ENCODE data around the gene MSS51.

Gene MSS51

DNA sequence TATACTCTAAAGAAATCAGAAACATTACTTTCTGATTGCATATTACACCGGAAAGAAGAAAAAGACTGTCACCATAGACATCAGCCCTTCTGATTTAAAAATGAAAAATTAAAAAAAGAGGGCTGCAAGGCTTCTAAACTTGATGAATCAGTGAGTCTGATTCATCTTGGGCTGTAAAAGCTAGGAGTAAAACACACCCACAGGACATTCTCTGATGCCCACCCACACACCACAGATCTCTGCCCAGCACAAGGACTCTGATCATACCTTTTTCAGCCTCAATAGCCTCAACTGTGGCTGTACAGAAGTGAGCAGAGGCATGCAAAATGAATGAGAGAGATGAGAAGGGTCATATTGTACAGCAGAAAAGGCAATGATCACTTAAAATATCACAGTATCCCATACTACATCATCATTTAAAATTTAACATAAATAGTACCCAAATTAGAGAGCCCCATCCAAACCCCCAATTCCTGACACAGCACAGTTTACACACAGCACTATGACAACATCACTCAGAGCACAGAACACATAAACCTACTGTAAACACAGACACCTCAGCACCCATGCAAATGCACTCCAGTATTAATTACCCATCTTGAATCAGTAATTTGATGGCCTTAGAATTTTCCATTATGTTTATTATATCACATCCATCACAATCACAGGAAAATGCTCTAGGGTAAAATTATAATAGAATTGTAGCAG lies 6.4 kb upstream of the MSS51 start:
- TF ChIP-seq, protein P1, sequence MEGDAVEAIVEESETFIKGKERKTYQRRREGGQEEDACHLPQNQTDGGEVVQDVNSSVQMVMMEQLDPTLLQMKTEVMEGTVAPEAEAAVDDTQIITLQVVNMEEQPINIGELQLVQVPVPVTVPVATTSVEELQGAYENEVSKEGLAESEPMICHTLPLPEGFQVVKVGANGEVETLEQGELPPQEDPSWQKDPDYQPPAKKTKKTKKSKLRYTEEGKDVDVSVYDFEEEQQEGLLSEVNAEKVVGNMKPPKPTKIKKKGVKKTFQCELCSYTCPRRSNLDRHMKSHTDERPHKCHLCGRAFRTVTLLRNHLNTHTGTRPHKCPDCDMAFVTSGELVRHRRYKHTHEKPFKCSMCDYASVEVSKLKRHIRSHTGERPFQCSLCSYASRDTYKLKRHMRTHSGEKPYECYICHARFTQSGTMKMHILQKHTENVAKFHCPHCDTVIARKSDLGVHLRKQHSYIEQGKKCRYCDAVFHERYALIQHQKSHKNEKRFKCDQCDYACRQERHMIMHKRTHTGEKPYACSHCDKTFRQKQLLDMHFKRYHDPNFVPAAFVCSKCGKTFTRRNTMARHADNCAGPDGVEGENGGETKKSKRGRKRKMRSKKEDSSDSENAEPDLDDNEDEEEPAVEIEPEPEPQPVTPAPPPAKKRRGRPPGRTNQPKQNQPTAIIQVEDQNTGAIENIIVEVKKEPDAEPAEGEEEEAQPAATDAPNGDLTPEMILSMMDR (IDR thresholded peaks at IDR 0.05; ENCODE audit: borderline replicate concordance, insufficient read depth, low read depth, low read length), result no peak
- H3K4me3 ChIP-seq (ENCODE audit: low read depth, low read length), result no peak overlapping the region

DNA sequence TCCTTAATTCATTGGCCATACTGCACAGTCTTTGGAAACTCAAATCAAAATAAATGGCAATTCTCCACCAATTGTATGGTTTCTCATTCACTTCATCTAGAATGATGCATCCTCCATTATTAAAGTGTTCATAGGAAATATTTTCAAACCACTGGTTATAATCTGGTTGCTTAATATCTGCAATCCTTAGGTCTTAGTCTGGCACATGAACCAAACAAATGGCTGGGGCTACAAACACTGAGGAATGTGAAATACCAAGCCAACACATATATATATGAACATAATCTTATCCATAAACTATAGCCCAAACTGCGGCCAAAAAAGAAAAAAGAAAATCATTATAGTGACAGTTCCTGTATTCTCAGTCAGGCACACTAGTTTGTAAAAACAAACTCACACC lies 5.7 kb upstream of the MSS51 start:
- no peak overlapping the region for H3K4me3 ChIP-seq (ENCODE audit: low read depth, low read length)
- TF ChIP-seq, protein P1 (IDR thresholded peaks at IDR 0.05; ENCODE audit: borderline replicate concordance, insufficient read depth, low read depth, low read length), result no peak

DNA sequence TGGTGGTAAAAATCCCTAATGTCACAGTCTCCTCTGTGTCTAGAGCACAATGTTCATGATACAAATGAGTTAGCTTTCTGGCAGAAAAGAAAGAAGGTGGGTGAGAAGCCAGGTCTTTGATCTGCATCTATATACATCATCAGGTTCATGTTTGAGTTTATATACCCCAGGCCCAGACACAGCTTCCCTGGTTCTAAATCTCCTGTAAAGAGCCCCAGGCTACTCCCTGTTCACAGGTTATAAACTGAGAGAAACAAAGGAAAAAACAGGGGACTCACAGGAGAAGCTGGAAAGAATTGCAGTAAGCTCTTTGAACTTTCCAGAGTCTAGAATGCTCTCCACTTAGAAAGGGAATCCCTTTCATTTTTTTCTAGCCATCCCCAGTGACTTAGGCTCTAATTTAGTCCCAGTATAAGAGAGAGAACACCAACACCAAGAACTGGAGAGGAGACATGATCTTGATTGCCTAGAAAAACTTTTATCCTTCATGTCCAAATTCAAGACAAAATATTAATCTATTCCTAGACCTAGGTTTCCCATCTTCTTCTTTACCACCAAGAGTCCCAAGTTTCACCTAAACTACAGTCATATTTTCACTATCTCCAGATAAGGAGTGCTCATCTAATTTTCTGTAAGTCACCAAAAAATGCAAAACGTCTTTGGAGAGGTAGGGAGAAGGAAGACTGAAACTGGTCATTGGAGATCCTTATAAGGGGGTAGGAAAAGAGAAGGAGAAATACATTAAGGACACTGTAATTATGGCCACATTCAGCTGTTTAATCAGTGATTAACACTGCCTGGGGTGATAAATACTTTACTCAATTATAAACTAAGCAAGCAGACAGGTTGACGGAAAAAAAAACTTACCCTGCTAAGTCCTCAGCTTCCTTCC lies 469 bp downstream of the MSS51 start:
- TF ChIP-seq, protein P1 (IDR thresholded peaks at IDR 0.05; ENCODE audit: borderline replicate concordance, insufficient read depth, low read depth, low read length), result no peak
- no peak overlapping the region for H3K4me3 ChIP-seq (ENCODE audit: low read depth, low read length)

DNA sequence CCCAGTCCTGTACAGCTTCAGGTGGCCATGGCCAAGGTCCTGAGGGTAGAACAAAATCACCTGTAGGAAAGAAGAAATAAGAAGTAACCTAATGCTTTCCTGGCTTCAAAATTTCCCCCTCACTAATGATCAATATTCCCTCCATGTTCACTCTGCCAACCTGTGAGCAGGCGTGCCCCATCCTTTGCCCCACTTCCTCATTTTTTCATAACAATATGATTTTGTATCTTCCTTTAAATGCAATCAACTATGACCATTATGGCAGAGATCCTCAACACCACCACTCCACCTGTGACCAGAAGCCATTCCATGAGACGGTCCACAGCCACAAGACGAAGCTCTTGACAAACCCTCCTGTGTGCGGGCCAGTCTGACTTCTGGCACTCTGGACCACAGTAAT lies 7.0 kb downstream of the MSS51 start:
- TF ChIP-seq, protein P1 (IDR thresholded peaks at IDR 0.05; ENCODE audit: borderline replicate concordance, insufficient read depth, low read depth, low read length), result no peak
- H3K4me3 ChIP-seq (ENCODE audit: low read depth, low read length), result no peak overlapping the region

DNA sequence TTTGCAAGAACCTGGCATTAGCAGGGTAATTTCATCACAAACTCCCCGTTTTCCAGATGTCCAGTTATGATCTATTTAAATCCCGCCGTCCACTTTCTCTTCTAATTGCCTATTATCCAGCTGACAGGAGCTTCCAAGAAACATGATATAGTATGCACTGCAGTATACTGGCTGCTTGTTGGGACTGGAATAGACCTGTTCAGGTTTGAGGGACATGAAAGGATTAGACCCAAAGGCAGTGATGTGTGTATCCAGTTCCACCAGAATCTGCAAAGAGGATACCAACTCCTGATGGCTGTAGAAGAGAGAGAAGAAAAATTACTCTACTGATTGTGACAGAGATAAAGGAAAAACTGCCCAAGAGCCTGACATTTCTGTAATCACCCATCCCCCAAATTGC lies 8.9 kb downstream of the MSS51 start:
- TF ChIP-seq, protein P1 (IDR thresholded peaks at IDR 0.05; ENCODE audit: borderline replicate concordance, insufficient read depth, low read depth, low read length), result no peak
- H3K4me3 ChIP-seq (ENCODE audit: low read depth, low read length), result no peak overlapping the region

DNA sequence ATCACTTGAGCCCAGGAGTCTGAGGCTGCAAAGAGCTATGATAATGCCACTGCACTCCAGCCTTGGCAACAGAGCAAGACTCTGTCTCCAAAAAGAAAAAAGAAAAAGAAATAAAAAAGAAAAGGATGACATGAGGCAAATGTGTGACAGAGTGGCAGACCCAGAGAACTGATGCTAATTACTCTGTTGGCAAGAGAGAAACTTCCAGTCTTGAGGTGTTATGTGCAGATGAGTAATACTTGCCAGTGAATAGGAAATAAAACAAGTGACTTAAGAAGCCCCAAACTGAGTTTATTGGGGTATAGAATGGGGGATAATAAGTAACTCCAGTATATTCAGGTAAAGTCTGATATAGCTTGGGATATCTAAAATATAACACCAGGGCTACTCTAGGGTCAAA lies 10.1 kb downstream of the MSS51 start:
- TF ChIP-seq, protein P1 (IDR thresholded peaks at IDR 0.05; ENCODE audit: borderline replicate concordance, insufficient read depth, low read depth, low read length), result no peak
- H3K4me3 ChIP-seq (ENCODE audit: low read depth, low read length), result no peak overlapping the region
